ENCODE measurements around the gene OCA2. TPM values are rescaled to one million over a fixed set of nuclear protein-coding genes. Genes with fewer than 3 reads are reported as not detected.
"Not testable (repeated sequence)": the region's sequence is repeated elsewhere in the genome, so short reads cannot be mapped to it uniquely, and the experiment has no call there.

The OCA2 gene
- total RNA-seq, 2 experiments from 2014 or later, result not detected

DNA sequence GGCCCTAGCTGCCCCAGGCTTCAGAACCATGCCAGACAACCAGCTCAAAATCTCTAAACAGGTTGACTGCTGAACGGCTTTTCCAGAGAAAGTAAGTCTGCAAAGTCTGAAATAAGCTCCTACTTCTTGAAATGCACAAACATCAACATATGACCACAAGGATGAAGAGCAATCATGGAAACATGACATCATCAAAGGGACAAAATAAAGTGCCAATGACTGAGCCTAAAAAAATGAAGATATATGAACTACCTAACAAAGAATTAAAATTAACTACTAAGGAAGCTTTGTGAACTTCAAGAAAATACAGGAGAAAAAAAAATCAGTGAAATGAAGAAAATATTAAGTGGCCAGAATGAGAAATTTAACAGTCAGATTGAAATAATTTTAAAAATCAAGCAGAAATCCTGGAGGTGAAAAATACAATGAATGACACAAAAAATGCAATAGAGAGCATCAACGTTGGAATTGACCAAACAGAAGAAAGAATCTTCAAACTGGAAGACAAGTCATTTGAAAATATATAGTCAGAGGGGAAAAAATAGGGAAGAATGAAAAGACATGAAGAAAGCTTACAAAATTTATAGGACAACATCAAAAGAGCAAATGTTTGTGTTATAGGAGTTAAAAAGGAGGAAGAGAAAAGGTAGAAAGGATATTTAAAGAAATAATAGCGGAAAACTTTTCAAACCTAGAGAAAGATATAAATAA lies 364.2 kb downstream of the OCA2 start:
- H3K4me1 Mint-ChIP-seq, result no peaks in the 10 kb centered on the region
- H3K27me3 Mint-ChIP-seq, result no peaks in the 10 kb centered on the region
- H3K27ac Mint-ChIP-seq, result no peak overlapping the region
- no peak for ATAC-seq (ENCODE audit: low read depth)
- H3K9me3 Mint-ChIP-seq, result peaks cover 25% of the 10 kb centered on the region
- H3K36me3 Mint-ChIP-seq, result no peaks in the 10 kb centered on the region
- no peak overlapping the region for H3K4me3 Mint-ChIP-seq
- no peak for DNase-seq
- POLR2A ChIA-PET, result no interaction called here

DNA sequence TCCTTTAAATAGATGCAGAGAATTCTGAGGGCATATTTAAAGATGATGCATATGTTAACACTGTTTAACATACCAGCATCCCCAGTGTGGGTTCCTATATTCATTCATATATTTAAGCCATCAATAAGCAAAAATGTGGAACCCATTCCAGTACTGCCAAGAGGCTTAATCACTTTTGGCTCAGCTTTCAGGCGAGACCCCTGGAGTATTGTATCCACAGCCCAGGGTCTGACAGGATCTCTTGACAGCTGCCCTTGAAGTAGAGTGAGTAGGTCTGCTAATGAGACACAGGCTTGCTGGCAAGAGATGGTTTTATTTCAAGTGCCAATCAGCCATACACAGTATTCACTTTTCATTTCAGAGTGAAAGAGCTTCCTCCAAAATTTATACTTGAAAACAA lies 367.3 kb downstream of the OCA2 start:
- peaks cover 20% of the 10 kb centered on the region for H3K9me3 Mint-ChIP-seq
- H3K27me3 Mint-ChIP-seq, result no peaks in the 10 kb centered on the region
- no peaks in the 10 kb centered on the region for H3K36me3 Mint-ChIP-seq

DNA sequence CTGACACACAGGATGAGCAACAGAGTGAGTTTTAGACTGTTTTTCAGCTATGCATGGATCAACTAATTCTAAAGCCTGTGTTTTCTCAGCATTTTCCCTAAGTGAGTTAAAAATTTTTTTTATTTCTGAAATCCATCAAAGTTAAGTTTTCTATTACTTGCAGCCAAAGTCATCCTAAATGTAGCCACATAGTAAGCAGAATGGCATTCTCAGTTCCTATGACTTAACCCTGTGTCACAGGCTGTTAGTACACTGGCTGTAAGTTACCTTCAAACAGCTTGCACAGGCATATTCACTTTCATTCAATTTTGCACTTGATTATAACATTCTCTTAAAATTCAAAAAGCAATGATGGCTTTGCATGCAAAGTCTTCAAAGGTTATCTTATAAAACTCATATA lies 368.2 kb downstream of the OCA2 start:
- Mint-ChIP-seq H3K9me3 (peaks cover 20% of the 10 kb centered on the region), H3K27ac (no peak overlapping the region), H3K4me1 (no peaks in the 10 kb centered on the region), H3K4me3 (no peak overlapping the region), H3K36me3 (no peaks in the 10 kb centered on the region), H3K27me3 (no peaks in the 10 kb centered on the region)
- no peak for ATAC-seq (ENCODE audit: low read depth)
- DNase-seq, result no peak
- POLR2A ChIA-PET, result no interaction called here

More for the DNA sequence above, 367.3 kb downstream of the OCA2 start:
- DNase-seq, result no peak
- POLR2A ChIA-PET, result no interaction called here
- Mint-ChIP-seq H3K27ac (no peak overlapping the region), H3K4me3 (no peak overlapping the region), H3K4me1 (no peaks in the 10 kb centered on the region)
- ATAC-seq (ENCODE audit: low read depth), result no peak

DNA sequence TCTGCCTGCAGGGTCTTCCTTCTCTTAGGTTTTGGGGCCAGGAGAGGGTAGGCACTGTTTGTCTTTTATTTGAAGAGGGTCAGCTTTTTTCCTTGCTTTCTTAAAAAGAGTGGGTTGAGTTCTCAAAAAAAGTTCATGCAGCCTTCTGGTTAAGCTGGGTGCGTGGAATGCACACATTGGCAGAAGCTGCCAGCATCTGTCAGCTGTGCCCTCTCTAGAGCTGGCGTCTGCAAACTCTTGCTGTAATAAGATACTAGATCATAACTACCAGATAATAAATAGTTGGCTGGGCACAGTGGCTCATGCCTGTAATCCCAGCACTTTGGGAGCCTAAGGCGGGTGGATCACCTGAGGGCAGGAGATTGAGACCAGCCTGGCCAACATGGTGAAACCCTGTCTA lies 373.4 kb downstream of the OCA2 start:
- peaks cover 8% of the 10 kb centered on the region for H3K9me3 Mint-ChIP-seq
- no peaks in the 10 kb centered on the region for H3K36me3 Mint-ChIP-seq
- no peak for ATAC-seq (ENCODE audit: low read depth)
- no peak overlapping the region for H3K27ac Mint-ChIP-seq
- DNase-seq, result no peak
- no peaks in the 10 kb centered on the region for H3K4me1 Mint-ChIP-seq
- POLR2A ChIA-PET, result no interaction called here
- H3K4me3 Mint-ChIP-seq, result no peak overlapping the region
- H3K27me3 Mint-ChIP-seq, result no peaks in the 10 kb centered on the region

DNA sequence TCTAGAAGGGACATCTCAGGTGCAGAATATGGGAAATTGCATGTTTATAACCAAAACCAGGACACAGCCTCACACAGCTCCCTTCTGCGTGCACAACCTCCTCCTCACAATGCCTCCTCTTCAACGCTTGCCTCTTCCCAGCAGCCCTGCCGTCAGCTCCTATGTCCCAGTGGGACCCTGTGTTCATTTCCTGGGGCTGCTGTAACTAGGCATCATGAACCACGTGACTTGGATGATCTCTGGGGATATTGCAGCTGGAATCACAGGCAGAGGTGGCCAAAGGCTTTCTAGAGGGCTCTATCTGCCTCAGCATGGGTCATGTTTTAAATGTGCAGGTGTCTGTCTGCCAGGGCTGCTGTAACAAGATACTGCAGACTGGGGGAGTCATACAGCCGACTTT lies 375.3 kb downstream of the OCA2 start:
- POLR2A ChIA-PET, result no interaction called here
- ATAC-seq (ENCODE audit: low read depth) (no peak), DNase-seq (no peak)
- no peak overlapping the region for H3K27ac Mint-ChIP-seq
- no peak overlapping the region for H3K4me3 Mint-ChIP-seq
- no peaks in the 10 kb centered on the region for H3K4me1 Mint-ChIP-seq
- H3K27me3 Mint-ChIP-seq, result no peaks in the 10 kb centered on the region
- no peaks in the 10 kb centered on the region for H3K36me3 Mint-ChIP-seq
- H3K9me3 Mint-ChIP-seq, result peaks cover 12% of the 10 kb centered on the region

DNA sequence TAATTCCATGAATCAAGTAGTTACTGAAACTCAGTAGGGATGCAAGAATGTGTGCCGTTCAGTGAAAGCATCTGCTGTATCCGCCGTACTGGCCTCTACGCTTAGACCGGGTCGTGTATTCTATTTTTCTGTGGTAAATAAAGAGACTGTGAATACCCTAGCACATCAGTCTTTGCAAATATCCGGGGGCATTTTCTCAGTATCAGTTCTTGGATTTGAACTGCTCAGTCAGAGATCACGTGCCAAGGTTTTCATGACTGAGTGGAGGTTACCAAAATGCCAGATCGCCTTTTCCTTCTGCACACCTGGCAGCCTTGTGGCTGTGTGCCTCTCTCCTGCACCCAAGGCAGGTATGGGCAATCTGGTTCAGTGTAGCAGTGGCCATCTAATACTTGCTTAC lies 377.0 kb downstream of the OCA2 start:
- ATAC-seq (ENCODE audit: low read depth) (no peak), DNase-seq (no peak)
- H3K4me3 Mint-ChIP-seq, result no peak overlapping the region
- H3K36me3 Mint-ChIP-seq, result no peaks in the 10 kb centered on the region
- no peaks in the 10 kb centered on the region for H3K4me1 Mint-ChIP-seq
- POLR2A ChIA-PET, result no interaction called here
- H3K27ac Mint-ChIP-seq, result no peak overlapping the region
- peaks cover 17% of the 10 kb centered on the region for H3K9me3 Mint-ChIP-seq
- no peaks in the 10 kb centered on the region for H3K27me3 Mint-ChIP-seq

DNA sequence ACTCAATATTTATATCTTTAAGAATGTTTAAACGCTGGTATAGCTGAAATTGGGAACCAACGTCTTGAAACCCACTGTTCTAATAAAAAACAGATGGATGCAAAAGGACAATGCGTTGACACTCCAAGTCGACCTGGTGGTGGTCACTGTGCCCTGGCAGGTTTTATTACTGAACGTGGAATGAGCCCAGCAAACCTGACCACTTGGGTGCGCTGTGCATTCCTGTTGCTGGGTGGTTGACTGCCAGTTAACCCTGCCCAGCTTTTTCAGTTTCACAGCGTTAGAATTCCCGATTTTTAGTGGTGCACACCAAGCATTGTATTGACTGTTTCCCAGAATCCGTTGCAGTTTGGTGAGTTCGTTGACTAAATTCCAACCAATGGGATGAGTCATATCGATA lies 384.4 kb downstream of the OCA2 start:
- Mint-ChIP-seq H3K27ac (no peak overlapping the region), H3K36me3 (no peaks in the 10 kb centered on the region), H3K4me3 (no peak overlapping the region), H3K9me3 (peaks cover 13% of the 10 kb centered on the region), H3K4me1 (no peaks in the 10 kb centered on the region), H3K27me3 (no peaks in the 10 kb centered on the region)
- no peak for DNase-seq
- POLR2A ChIA-PET, result no interaction called here
- no peak for ATAC-seq (ENCODE audit: low read depth)

DNA sequence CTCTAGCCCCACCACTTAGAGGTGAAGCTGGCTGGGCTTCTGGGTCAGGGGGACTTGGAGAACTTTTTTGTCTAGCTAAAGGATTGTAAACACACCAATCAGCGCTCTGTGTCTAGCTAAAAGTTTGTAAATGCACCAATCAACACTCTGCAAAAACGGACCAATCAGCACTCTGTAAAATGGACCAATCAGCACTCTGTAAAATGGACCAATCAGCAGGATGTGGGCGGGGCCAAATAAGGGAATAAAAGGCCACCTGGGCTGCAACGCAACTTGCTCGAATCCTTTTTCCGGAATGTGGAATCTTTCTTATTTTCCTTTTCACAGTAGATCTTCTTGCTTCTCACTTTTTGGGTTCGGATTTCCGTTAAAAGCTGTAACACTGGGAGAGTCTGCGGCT lies 385.3 kb downstream of the OCA2 start:
- H3K27ac Mint-ChIP-seq; POLR2A ChIA-PET; H3K27me3 Mint-ChIP-seq; H3K36me3 Mint-ChIP-seq; DNase-seq; ATAC-seq (ENCODE audit: low read depth); H3K4me3 Mint-ChIP-seq; H3K4me1 Mint-ChIP-seq: not testable (repeated sequence)
- H3K9me3 Mint-ChIP-seq, result peaks cover 11% of the 10 kb centered on the region

DNA sequence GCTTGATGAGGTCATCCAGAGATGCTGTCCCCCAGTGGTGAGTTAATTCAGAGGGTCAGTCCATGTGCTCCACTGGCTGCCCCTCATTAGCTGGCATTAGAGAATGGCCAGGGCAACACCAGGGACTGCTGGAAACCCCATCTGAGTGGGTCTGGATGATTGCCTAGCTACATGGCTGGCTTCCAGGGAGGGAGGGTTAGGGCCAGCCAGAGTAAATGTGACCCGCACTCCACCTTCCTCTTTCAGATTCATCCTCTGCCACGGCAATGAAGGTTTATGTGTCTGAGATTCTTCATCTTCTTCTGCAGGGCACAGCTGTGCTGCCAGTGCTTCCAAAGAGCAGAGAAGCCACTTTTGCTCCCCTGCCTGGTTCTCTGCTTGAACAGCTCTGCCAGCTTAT lies 391.9 kb downstream of the OCA2 start:
- peaks cover 8% of the 10 kb centered on the region for H3K9me3 Mint-ChIP-seq
- no peaks in the 10 kb centered on the region for H3K36me3 Mint-ChIP-seq
- no peak overlapping the region for H3K27ac Mint-ChIP-seq
- no peaks in the 10 kb centered on the region for H3K27me3 Mint-ChIP-seq
- ATAC-seq (ENCODE audit: low read depth) (no peak), DNase-seq (no peak)
- no peaks in the 10 kb centered on the region for H3K4me1 Mint-ChIP-seq
- POLR2A ChIA-PET, result no interaction called here
- H3K4me3 Mint-ChIP-seq, result no peak overlapping the region

DNA sequence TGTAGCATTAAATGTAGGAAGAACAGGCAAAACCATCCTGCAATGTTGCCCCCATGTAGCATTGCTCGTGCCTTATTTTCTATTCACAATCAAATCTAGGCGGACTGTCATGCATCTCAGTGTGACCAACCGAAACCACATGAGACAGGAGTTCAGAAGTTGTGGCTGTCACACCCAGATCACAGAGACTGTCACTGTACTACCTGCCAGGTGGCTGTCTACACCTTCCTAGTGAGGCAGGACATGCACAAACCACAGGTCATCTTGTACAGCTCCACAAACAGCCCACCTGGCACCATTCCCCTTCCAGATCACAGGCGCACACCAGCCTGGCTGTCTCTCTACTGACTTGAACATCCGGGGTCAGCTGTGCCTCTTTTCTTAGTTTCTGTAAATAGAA lies 392.8 kb downstream of the OCA2 start:
- peaks cover 8% of the 10 kb centered on the region for H3K9me3 Mint-ChIP-seq
- no peaks in the 10 kb centered on the region for H3K27me3 Mint-ChIP-seq
- no peak overlapping the region for H3K4me3 Mint-ChIP-seq

DNA sequence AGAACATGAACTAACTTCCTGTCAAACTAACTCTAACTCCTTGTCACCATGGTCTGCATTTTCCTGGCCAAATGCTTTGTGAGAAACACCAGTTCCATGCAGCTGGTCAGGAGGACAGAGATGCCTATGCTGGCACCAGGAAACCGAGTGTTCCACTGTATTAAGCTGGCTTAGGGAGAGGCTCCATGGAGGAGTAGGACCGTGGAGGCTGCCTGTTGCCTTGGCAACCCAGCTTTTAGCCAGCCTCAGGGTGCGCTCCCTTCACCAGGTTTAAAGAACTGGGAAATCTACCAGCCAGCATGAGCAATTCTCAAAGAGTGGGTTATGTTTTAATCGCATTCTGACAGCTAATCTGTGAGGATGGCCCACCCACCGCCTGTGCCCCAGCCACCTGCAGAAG lies 394.1 kb downstream of the OCA2 start:
- ATAC-seq (ENCODE audit: low read depth) (no peak), DNase-seq (no peak)
- H3K27me3 Mint-ChIP-seq, result no peaks in the 10 kb centered on the region
- H3K4me3 Mint-ChIP-seq, result no peak overlapping the region
- no peak overlapping the region for H3K27ac Mint-ChIP-seq
- no peaks in the 10 kb centered on the region for H3K4me1 Mint-ChIP-seq
- peaks cover 8% of the 10 kb centered on the region for H3K9me3 Mint-ChIP-seq
- POLR2A ChIA-PET, result no interaction called here
- H3K36me3 Mint-ChIP-seq, result no peaks in the 10 kb centered on the region

More for the DNA sequence above, 392.8 kb downstream of the OCA2 start:
- no peaks in the 10 kb centered on the region for H3K36me3 Mint-ChIP-seq
- no peaks in the 10 kb centered on the region for H3K4me1 Mint-ChIP-seq
- POLR2A ChIA-PET, result no interaction called here
- no peak overlapping the region for H3K27ac Mint-ChIP-seq
- ATAC-seq (ENCODE audit: low read depth) (no peak), DNase-seq (no peak)

Other genes with a start within 250 kb of the OCA2 start
- gene HERC2, start 222.9 kb upstream of the OCA2 start, total RNA-seq, result 10 to 100 TPM; 43.0 to 47.0 TPM

Measured in activated naive CD8-positive, alpha-beta T cell treated with anti-CD3 and anti-CD28 coated beads, Interleukin-2, amount 10 ng/mL, durations not matched to agents 7 days and 5 days (primary cell).